Measurements from ENCODE around the gene CCNH. TPM values are rescaled to one million over a fixed set of nuclear protein-coding genes. Genes with fewer than 3 reads are reported as not detected.
A peak's percentile ranks its signal among the peaks of the same experiment; 100 is the strongest.

The CCNH gene
- total RNA-seq, 2 experiments from 2014 or later, result 309 to 311 TPM

GRCh38 chr5:87398981-87399614, 13.6 kb downstream of the CCNH start:
- Histone ChIP-seq H3K4me1 (ENCODE audit: insufficient read depth, low read length) (no peaks in the 10 kb centered on the region), H3K9me3 (ENCODE audit: control insufficient read depth in 1 of 2, insufficient read depth in 1 of 2, low read length in 2 of 2) (no peaks in the 10 kb centered on the region), H3K27ac (ENCODE audit: low read depth in 1 of 2, low read length in 2 of 2) (no peak overlapping the region), H3K36me3 (ENCODE audit: insufficient read depth, low read length) (peaks cover 87% of the 10 kb centered on the region), H3K27me3 (ENCODE audit: control insufficient read depth in 1 of 2, insufficient read depth in 2 of 2, low read length in 2 of 2) (no peaks in the 10 kb centered on the region), H3K4me3 (ENCODE audit: low read length) (no peak overlapping the region)
- TF ChIP-seq CTCF (IDR thresholded peaks at IDR 0.05), result no peak
- peak overlapping the region; percentile 4 for H3K27ac Mint-ChIP-seq
- peaks cover 49% of the 10 kb centered on the region for H3K4me1 Mint-ChIP-seq (ENCODE audit: low read depth)
- CTCF ChIA-PET, result interaction anchor here (2.0 to 2.4 kb wide), 2 partner anchors 13 to 14 kb away, joined by 14 to 16 read pairs; partner anchors contain the start of gene CCNH
- DNase-seq (no peak), ATAC-seq (ENCODE audit: poor library complexity) (no peak)
- H3K27me3 Mint-ChIP-seq, result no peaks in the 10 kb centered on the region
- peaks cover 96% of the 10 kb centered on the region for H3K36me3 Mint-ChIP-seq (ENCODE audit: low read depth)
- intact Hi-C loops (cut with DNase I, micrococcal nuclease), result loop anchor here (5.0 to 10.0 kb wide), 3 partner anchors 132 to 324 kb away; partner anchors contain the start of gene RASA1 (in 2 of the 2)
- POLR2A ChIA-PET, result interaction anchor here (1.2 to 6.9 kb wide), 3 partner anchors 13 to 324 kb away, joined by 3 to 37 read pairs (median 4); partner anchors contain the start of gene CCNH
- H3K4me3 Mint-ChIP-seq, result peak overlapping the region; percentile 31
- no peaks in the 10 kb centered on the region for H3K9me3 Mint-ChIP-seq

GRCh38 chr5:87394411-87395165, 18.1 kb downstream of the CCNH start:
- Mint-ChIP-seq H3K36me3 (ENCODE audit: low read depth) (peaks cover 98% of the 10 kb centered on the region), H3K27me3 (no peaks in the 10 kb centered on the region), H3K4me3 (no peak overlapping the region), H3K4me1 (ENCODE audit: low read depth) (peaks cover 52% of the 10 kb centered on the region), H3K27ac (no peak overlapping the region), H3K9me3 (no peaks in the 10 kb centered on the region)
- intact Hi-C loops (cut with DNase I, micrococcal nuclease), result loop anchor here (5.0 to 10.0 kb wide), 4 partner anchors 52 to 320 kb away; partner anchors contain the start of gene RASA1 (in 2 of the 2)
- Histone ChIP-seq H3K4me3 (ENCODE audit: low read length) (no peak overlapping the region), H3K9me3 (ENCODE audit: control insufficient read depth in 1 of 2, insufficient read depth in 1 of 2, low read length in 2 of 2) (no peaks in the 10 kb centered on the region), H3K27me3 (ENCODE audit: control insufficient read depth in 1 of 2, insufficient read depth in 2 of 2, low read length in 2 of 2) (no peaks in the 10 kb centered on the region), H3K36me3 (ENCODE audit: insufficient read depth, low read length) (peaks cover 94% of the 10 kb centered on the region), H3K4me1 (ENCODE audit: insufficient read depth, low read length) (no peaks in the 10 kb centered on the region), H3K27ac (ENCODE audit: low read depth in 1 of 2, low read length in 2 of 2) (no peak overlapping the region)
- TF ChIP-seq CTCF (IDR thresholded peaks at IDR 0.05), result no peak
- CTCF ChIA-PET, result no interaction called here
- no peak for ATAC-seq (ENCODE audit: poor library complexity)
- no peak for DNase-seq
- POLR2A ChIA-PET, result interaction anchor here (0.8 to 1.1 kb wide), 2 partner anchors 17 to 19 kb away, joined by 3 read pairs; no protein-coding TSS in a partner anchor

- Histone ChIP-seq H3K4me3 (ENCODE audit: low read length) (no peak overlapping the region), H3K9me3 (ENCODE audit: control insufficient read depth in 1 of 2, insufficient read depth in 1 of 2, low read length in 2 of 2) (no peaks in the 10 kb centered on the region), H3K36me3 (ENCODE audit: insufficient read depth, low read length) (peaks cover 95% of the 10 kb centered on the region), H3K27ac (ENCODE audit: low read depth in 1 of 2, low read length in 2 of 2) (no peak overlapping the region), H3K27me3 (ENCODE audit: control insufficient read depth in 1 of 2, insufficient read depth in 2 of 2, low read length in 2 of 2) (no peaks in the 10 kb centered on the region), H3K4me1 (ENCODE audit: insufficient read depth, low read length) (no peaks in the 10 kb centered on the region)
- ChIA-PET CTCF (no interaction called here), POLR2A (interaction anchor here (0.8 to 1.1 kb wide), 2 partner anchors 18 to 20 kb away, joined by 3 read pairs; no protein-coding TSS in a partner anchor)
- H3K27me3 Mint-ChIP-seq, result no peaks in the 10 kb centered on the region
- peaks cover 42% of the 10 kb centered on the region for H3K4me1 Mint-ChIP-seq (ENCODE audit: low read depth)
- H3K36me3 Mint-ChIP-seq (ENCODE audit: low read depth), result peaks cover 97% of the 10 kb centered on the region
- no peak for ATAC-seq (ENCODE audit: poor library complexity)
- H3K27ac Mint-ChIP-seq, result no peak overlapping the region
- intact Hi-C loops (cut with DNase I, micrococcal nuclease), result loop anchor here in 1 of 2 experiments (5.0 to 10.0 kb wide), 3 partner anchors 51 to 319 kb away; partner anchors contain the start of gene RASA1
- no peak for DNase-seq
- no peak overlapping the region for H3K4me3 Mint-ChIP-seq
- H3K9me3 Mint-ChIP-seq, result no peaks in the 10 kb centered on the region
- TF ChIP-seq CTCF (IDR thresholded peaks at IDR 0.05), result no peak
Observed at GRCh38 chr5:87393331-87393730, 19.4 kb downstream of the CCNH start.

All from CD4-positive, alpha-beta T cell (primary cell).